Measurements from ENCODE around the gene DENND5B.
"Not testable (repeated sequence)": the region's sequence is repeated elsewhere in the genome, so short reads cannot be mapped to it uniquely, and the experiment has no call there.

DNA sequence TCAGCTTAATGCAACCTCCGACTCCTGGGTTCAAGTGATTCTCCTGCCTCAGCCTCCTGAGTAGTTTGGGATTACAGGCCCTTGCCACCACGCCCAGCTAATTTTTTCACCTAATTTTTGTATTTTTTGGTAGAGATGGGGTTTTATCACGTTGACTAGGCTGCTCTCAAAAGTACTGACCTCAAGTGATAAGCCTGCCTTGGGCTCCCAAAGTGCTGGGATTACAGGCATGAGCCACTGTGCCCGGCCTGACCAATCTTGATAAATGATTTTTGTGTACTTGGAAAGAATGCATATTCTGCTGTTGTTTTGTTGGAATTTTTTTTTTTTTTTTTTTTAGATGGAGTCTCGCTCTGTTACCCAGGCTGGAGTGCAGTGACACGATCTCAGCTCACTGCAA, 215.5 kb downstream of the DENND5B start:
- TF ChIP-seq JUND (IDR thresholded peaks at IDR 0.05); EGR1 (IDR thresholded peaks at IDR 0.05; ENCODE audit: low read depth in 2 of 2); TAF1 (conservative IDR thresholded peaks at IDR 0.05): not testable (repeated sequence)
- TF ChIP-seq, protein P1, sequence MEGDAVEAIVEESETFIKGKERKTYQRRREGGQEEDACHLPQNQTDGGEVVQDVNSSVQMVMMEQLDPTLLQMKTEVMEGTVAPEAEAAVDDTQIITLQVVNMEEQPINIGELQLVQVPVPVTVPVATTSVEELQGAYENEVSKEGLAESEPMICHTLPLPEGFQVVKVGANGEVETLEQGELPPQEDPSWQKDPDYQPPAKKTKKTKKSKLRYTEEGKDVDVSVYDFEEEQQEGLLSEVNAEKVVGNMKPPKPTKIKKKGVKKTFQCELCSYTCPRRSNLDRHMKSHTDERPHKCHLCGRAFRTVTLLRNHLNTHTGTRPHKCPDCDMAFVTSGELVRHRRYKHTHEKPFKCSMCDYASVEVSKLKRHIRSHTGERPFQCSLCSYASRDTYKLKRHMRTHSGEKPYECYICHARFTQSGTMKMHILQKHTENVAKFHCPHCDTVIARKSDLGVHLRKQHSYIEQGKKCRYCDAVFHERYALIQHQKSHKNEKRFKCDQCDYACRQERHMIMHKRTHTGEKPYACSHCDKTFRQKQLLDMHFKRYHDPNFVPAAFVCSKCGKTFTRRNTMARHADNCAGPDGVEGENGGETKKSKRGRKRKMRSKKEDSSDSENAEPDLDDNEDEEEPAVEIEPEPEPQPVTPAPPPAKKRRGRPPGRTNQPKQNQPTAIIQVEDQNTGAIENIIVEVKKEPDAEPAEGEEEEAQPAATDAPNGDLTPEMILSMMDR (IDR thresholded peaks at IDR 0.05; ENCODE audit: low read depth, low read length, missing input control): not testable (repeated sequence)
- TF ChIP-seq, protein P2, sequence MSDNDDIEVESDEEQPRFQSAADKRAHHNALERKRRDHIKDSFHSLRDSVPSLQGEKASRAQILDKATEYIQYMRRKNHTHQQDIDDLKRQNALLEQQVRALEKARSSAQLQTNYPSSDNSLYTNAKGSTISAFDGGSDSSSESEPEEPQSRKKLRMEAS (IDR thresholded peaks at IDR 0.05): not testable (repeated sequence)
- TF ChIP-seq, protein P3, sequence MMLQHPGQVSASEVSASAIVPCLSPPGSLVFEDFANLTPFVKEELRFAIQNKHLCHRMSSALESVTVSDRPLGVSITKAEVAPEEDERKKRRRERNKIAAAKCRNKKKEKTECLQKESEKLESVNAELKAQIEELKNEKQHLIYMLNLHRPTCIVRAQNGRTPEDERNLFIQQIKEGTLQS (IDR thresholded peaks at IDR 0.05): not testable (repeated sequence)
- TF ChIP-seq, protein P4, sequence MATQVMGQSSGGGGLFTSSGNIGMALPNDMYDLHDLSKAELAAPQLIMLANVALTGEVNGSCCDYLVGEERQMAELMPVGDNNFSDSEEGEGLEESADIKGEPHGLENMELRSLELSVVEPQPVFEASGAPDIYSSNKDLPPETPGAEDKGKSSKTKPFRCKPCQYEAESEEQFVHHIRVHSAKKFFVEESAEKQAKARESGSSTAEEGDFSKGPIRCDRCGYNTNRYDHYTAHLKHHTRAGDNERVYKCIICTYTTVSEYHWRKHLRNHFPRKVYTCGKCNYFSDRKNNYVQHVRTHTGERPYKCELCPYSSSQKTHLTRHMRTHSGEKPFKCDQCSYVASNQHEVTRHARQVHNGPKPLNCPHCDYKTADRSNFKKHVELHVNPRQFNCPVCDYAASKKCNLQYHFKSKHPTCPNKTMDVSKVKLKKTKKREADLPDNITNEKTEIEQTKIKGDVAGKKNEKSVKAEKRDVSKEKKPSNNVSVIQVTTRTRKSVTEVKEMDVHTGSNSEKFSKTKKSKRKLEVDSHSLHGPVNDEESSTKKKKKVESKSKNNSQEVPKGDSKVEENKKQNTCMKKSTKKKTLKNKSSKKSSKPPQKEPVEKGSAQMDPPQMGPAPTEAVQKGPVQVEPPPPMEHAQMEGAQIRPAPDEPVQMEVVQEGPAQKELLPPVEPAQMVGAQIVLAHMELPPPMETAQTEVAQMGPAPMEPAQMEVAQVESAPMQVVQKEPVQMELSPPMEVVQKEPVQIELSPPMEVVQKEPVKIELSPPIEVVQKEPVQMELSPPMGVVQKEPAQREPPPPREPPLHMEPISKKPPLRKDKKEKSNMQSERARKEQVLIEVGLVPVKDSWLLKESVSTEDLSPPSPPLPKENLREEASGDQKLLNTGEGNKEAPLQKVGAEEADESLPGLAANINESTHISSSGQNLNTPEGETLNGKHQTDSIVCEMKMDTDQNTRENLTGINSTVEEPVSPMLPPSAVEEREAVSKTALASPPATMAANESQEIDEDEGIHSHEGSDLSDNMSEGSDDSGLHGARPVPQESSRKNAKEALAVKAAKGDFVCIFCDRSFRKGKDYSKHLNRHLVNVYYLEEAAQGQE (IDR thresholded peaks at IDR 0.05): not testable (repeated sequence)

All from liver (tissue), 3 donors.